Renal cortex interstitium (tissue), 11 donors: ENCODE results near the gene MED29. TPM values are rescaled to one million over a fixed set of nuclear protein-coding genes. Genes with fewer than 3 reads are reported as not detected.

Experiments
- DNase-seq, 11 donors: peaks; one replicate each; pipeline ENCODE4 v3.0.0-alpha.2; 2013; ENCODE audit warnings: low read depth in 9 of 11, low spot score in 4 of 11; ENCODE audit errors: extremely low read depth in 1 of 11
- polyA plus RNA-seq, 3 donors: library from polyadenylated mRNA; unstranded; fragments of 120-200 nt; gene quantifications; one replicate each; pipeline ENCODE4 v1.2.1, GENCODE V29; 2013; ENCODE audit not compliant: insufficient read length in 3 of 3

MED29 gene
- polyA plus RNA-seq, 3 donors = 38.9 to 46.7 (median 44.8) TPM

DNA sequence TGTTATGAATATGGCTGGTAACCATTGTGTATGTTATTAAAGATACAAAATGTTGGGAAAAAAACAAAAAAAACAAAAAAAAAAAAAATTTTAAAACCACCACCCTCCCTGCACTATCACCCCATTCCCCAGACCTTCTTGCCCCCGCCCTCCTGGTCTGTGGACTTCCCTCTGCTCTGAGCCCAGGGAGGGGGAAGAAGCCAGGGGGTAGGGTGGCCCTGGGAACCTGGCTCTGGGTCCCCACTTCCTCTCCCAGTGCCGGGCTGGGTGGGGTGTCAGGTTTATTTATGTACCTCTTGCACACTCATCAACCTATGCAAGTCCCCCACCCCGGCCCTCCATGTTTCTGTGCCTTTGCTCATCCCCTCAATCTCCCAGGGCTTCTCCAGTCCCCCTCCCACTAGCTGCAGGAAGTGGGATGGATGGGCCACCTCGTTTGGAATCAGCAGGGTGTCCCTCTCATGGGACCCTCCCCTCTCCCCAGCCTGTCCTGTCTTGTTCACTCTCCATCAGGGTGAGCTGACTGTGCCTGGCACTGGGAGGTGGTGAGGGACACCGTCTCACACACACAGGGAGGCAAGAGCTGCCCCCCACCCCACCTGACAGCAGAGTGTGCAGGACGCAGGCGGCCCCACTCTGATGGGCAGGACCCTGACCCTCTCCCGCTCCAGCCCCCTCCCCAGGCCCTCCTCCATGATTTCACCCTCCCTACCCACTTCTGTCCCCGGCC, 6.2 kb upstream of the MED29 start:
- DNase-seq = no peak

DNA sequence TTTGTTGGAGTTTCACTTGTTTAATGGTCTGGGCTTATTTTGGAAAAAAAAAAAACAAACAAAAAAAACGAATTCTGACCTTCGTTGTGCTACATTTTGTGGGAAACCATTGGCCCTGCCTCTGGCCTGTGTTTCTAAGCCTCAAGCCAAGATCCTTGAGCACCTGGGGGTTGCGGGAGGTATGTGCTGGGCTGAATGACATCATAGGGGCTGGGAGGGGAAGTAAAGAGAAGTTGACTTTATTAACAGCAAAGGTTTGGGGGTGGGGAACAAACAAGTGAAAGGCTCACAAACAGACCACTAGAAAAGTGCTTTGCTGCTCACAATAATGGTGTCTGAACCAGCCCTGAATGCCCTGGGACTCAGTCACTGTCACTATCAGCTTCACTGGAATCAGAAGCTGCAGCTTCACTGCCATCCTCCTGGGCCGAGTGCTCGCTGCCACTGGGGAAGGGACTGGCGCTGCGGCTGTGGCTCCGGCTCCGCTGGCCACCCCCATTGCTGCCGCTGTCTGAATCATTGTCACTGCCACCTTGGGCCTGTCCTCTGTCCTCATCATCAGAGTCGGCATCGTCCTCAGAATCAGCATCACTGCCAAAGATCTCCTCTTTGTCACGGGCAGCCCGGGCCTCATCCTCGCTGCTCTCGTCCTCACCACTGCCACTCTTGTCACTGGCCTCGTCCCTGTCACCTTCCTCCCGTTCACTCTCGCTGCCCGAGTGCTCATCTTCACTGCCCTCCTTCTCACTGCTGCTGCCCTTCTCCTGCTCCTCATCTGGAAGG, 5.4 kb upstream of the MED29 start:
- DNase-seq = no peak

DNA sequence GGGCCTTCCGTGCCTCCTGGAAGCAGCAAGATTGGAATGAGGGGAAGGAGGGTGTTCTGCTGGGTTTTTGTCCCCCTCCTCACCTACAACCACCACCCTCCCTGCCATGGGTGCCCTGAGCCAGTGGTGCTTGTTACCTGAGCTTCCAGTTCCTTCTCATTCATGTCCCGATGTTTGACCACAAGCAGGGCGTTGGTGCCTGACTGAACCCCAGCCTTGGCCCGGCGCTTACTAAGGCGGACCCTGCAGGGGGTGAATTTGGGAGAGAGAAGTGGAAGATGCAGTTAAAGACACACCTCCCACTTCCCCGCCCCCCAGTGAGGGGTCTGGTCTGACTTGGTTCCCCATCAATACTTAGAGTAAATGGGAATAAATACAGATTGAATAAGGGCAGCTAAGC, 4.6 kb upstream of the MED29 start:
- DNase-seq = no peak

DNA sequence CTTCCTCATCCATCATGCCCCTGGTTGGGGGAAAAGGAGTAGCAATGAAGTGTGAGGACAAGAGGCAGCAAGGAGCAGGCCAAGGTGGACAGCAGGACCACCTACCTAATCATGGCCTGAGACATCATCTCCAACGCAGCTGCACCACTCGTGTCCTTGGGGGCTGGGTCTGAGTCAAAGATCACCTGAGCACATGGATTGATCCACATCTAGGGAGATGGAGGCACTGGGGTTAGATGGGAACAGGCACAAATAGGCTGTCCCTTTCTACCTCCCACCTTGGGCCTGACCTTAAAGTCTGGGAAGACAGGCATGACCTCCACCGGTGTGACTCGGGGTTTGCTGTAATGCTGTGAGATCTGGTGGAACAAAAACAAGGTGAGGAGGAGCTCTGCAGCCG, 2.5 kb upstream of the MED29 start:
- no peak for DNase-seq

DNA sequence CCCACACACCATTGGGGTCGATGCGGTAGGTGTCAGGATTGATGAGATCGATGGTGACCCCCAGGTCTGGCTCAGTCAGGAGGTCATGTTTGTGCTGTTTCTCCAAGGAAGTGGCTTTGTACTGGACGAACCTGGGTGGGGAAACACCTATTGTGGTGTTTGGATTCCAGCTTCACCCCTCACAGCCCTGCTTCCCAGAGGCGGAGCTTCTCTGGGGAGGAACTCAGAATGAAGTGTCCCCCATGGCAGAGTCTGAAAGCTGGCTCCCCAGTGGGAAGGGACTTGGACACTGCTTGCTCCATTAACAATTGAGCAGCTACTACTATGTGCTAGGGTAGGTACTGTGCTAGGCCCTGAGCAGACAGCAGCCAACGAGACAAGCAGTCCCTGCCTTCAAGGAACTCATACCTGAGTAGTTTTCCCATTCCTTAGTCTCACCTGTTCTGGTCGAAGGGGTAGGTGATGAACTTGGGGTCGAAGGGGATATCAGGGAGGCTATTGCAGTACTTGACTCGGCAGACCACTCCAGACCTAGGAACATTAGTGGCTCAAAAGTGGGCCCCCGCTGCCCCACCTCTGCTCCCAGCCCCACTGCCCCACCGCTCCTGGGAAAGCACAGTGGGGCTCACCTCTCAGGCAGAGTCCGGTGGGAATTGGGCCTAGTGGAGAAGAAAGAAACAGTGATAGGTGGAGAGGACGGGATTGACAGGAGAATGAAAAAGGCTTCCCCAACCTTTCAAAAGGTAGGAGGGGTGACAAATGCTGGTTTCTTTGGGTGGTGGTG, 1.4 kb upstream of the MED29 start:
- no peak for DNase-seq

DNA sequence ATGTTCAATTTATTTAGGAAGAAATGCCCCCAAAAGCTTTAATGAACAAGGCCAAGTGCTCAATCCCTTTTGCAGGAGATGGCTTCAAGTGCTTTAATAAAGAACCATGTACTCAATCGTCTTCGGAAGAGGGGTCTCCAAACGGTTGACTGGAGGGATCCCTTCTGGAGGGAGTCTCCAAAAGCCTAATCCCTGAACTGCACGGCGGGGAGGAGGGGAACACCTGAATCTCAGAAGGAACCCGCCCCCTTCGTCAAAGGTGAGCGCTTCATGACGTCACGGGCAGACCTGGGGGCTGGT, 777 bp upstream of the MED29 start:
- DNase-seq = peak in 1 of 11 donors; percentile 51

DNA sequence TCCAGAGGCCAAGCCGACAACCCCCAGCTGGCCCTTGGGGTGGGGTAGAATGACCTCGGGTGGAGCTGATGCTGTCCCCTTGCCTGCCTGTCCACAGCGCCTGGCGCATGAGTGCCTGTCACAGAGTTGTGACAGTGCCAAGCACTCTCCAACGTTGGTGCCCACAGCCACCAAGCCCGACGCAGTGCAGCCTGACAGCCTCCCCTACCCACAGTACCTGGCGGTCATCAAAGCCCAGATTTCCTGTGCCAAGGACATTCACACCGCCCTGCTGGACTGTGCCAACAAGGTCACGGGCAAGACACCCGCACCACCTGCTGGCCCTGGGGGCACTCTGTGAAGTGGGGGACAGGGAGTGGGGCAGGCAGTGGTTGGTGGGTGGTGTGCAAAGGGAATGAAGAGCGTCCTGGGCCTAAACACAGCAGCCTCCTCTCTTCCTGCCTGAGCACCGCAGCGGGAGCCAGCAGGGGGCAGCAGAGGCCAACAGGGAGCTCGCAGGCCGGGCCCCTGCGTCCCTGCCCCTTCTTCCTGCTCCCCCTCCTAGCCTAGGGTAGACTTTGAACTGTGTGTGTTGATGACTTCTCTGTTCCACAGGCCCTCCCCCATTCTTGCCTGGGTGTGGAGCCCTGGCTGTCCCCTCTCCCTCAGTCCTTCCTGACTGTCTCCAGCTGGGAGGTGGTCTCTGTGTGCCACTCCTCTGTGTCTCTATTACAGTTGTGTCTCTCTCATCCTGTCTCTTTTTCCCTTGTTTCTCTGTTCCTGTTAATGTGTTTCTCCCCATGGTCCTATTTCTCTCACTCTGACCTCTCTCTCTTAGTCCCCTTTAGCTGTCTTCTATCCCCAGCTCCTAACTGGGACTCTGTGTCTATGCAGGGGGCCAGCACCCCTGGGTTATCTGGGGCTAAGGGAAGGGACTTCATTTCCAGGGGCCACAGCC, 6.5 kb downstream of the MED29 start:
- peak in 4 of 11 donors; percentile 61 to 78 (median 66) for DNase-seq

DNA sequence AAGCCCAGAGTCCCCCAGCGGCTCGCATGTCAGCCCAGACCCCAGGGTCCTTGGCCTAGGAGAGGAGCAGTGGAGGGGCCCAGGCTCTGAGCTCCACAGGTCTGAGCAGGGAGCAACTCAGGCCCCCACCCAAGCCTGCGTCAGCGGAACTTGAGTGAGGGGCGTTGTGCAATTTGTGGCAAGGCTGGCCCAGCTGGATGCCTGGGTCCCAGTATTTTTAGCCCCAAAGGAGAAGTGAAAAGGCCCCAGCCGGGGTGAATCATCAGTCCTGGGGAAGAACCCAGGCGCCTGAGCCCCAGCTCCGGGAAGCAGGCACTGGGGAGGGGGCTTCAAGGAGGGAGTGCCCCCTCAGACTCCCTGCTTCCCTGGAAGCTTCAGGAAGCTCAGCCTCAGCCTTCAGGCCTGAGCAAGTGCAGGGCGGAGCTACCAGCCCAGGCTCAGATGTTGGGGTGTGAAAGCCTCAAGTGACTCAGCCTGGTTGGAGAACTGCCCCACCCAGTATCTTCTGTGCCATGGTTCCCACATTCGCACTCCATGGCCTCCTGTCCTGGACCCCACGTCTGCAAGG, 7.2 kb downstream of the MED29 start:
- no peak for DNase-seq

DNA sequence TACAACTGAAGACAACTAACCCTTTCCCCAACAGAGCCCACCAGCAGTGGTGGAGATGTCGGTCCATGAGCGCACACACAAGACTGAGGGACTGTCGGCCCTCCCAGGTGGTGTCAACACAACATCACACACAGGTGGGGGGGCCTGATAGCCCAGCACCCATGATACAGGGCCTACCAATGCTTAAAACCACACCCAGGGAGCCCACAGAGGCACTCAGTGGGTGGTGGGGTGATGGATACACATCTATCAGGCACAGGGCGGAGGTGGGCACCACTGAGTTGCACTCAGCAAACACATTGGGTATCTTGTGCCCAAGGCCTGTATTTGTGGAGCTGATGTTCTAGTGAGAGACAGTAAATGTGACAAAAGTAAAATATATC, 8.5 kb downstream of the MED29 start:
- no peak for DNase-seq

DNA sequence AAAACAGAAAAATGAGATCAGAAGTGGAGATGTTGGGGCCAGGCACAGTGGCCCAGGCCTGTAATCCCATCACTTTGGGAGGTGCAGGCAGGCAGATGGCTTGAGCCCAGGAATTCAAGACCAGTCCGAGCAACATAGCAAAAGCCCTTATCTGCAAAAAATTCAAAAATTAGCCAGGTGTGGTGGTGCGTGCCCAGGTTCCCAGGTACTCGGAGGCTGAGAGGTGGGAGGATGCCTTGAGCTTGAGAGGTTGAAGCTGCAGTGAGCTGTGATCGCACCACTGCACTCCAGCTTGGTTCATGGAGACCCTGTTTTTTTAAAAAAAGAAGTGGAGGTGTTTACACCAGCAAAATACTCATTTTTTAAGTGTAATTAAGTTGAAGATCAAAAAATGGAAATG, 8.9 kb downstream of the MED29 start:
- DNase-seq = no peak

DNA sequence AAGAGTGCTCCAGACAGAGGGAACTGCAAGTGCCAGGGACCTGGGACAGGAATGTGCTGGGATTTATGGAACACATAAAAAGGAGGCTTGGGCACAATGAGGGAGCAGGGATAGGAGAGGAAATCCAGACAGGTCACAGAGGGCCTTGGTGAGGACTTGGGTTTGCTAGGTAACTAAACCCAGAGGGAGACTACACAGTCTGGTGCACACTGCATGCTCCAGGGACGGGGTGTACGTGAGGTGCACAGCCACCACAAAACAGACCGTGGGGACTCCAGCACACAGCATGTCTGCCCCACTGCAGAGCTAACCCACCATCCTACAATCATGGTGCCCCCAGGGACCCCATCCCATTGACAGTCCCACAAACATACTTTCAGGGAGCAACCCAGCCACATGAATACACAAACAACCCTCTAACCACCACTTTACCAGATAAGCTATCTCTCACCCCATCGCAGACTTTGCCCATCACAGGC, 9.9 kb downstream of the MED29 start:
- DNase-seq = no peak

DNA sequence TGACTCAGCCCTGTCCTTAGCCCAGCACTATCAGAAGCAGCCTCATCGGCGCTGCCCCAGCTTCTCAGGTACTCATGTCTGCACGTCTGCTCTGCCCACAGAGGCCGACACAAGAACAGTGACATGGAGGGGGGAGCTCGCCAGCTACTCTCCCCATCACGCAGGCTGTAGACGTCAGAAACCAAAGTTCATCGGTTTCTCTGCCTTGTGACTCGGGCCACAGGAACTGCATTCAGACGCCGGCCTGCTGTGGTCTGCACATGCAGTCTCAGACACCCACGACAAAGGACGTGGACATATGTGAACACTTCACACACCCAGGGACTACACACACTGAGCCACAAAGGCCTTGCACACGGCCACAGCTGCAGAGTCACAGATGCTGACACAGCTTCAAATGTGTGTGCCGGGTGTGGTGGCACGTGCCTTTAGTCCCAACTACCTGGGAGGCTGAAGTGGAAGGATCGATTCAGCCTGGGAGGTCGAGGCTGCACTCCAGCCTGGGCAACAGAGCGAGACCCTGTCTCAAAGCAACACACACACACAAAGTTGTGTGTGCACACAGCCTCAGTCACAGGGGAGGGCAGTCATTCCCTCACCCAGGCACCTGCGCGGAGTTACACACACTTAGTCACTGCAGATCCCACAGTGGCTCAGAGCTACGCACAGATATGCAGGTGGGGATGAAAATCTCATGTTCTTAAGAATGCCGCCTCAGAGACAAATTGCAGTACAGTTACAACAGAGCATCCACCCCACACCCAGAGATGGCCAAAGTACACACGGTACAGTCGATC, 10.6 kb downstream of the MED29 start:
- no peak for DNase-seq

DNA sequence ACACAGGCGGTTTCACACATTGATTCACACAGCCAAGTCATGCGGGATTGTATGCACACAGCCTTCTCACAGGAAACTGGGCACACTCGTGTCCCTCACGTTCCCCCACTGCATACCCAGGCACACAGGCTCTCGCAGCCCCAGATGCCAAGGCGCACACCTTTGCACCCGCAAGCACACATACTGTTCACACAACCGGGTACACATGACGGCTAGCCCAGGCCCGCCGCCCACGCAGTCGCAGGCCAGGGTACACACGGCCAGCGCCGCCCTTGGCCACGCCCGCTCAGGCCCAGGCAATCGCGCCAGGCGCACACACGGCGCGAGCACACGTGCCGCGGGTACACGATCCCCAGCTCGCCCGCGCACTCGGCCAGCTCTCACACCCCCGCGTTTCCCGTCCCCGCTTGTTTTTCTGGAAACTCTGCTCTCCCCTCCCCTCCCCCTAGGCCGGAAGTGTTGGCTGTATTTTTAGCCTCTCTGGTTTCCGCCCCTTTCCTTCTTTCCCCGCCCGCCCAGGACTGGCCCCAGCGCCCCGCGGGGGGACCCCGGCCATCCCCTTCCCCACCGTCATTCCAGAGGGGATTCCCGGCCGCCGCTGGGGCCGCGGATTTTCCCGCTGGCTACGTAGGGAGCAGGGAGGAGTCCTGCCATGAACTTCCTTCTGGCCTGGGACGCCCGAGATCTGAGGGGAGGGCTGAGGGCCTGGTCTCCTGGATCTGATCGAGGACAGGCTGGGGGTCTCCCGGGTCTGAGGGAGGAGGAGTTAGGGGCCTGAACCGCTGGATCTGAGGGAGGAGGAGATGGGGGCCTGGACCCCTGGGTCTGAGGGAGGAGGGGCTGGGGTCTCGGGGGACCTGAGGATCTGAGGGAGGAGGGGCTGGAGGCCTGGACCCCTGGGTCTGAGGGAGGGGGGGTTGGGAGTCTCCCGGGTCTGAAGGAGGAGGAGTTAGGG, 11.4 kb downstream of the MED29 start:
- peak in 10 of 11 donors; percentile 78 to 92 (median 88) for DNase-seq

DNA sequence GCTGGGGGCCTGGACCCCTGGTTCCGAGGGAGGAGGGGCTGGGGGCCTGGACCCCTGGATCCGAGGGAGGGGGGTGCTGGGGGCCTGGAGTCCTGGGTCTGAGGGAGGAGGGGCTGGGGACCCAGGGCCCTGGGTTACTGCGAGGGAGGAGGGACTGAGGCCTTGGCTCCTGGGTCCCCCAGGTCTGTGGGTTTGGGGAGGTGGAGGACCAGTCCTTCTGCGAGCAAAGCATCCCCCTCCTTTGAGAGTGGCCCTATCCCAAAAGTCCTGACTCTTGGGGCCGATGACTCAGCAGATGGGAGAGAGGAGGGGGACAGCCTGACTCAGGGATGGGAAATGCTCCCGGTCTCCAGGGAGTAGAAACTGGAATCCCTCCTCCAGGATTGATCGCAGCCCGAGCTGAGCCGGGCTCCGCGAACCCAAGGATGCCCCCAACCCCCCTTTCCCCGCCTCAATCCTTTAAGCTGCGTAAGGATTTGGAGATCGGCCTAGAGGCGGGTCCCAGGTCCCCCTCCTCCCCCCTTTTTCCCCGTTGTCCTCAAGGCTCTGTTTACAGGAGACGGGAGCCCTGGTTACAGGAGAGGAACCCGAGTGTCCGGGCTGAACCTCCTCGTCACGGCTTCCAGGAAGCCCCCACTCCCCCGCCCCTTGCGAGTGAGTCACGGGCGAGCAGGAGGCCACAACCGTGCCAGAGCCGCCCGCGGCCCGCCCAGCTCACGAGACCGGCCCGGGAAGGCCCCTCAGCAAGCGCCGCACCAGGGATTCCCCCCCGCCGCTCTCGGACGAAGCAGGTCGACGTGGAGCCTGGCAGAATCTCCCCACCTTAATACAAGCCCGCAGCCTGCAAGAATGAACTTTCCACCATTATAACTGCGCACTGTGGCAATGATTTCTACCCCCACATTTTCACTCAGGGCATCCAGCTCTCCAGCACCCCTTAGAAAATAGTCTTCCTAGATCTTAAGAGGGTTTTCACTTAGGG, 12.4 kb downstream of the MED29 start:
- DNase-seq = peak in 10 of 11 donors; percentile 63 to 89 (median 86)

DNA sequence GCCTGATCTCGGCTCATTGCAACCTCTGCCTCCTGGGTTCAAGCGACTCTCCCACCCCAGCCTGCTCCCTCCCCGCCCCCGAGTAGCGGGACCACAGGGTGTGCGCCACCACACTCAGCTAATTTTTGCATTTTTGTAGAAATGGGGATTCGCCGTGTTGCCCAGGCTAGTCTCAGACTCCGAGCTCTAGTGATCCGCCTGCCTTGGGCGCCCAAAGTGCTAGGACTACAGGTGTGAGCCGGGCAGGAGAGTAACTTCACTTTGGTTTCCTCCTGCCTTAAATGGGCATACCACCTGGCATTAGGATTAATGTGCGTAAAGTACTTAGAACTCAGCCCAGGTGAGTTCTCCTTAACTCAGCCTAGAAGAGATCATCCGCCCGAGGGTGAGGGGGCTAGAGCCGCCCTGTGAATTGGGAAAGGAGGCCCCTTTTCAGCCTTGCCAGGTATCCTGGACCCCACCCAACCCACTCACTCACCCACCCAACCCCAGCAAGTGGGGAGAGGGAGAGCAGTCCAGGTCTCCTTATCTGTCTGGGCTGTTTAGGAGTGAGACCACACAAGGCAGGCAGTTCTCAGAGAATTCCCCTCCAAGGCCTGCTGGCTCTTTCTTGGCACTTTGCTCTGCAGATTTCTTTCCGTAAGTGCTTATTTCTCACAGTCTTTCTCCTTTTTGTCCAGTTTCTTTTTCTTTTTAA, 14.2 kb downstream of the MED29 start:
- DNase-seq = no peak
